Nephron progenitor cell (in vitro differentiated cells): ENCODE data around the gene SMARCAD1.
"Not testable (repeated sequence)": the region's sequence is repeated elsewhere in the genome, so short reads cannot be mapped to it uniquely, and the experiment has no call there.

Experiments used
- DNase-seq: peaks from one replicate; pipeline ENCODE4 v3.0.0; 2021
- H3K27ac Mint-ChIP-seq: 2 replicates; pipeline ENCODE4 v1.8.0; 2021; ENCODE audit warnings: mild to moderate bottlenecking, moderate library complexity, mixed read lengths
- H3K27me3 Mint-ChIP-seq: 2 replicates; pipeline ENCODE4 v1.8.0; 2021; ENCODE audit warnings: mild to moderate bottlenecking, low read depth, mixed read lengths; ENCODE audit not compliant: poor library complexity
- H3K36me3 Mint-ChIP-seq: 2 replicates; pipeline ENCODE4 v1.8.0; 2021; ENCODE audit warnings: low read depth, mixed read lengths
- H3K4me1 Mint-ChIP-seq: 2 replicates; pipeline ENCODE4 v1.8.0; 2021; ENCODE audit warnings: mixed read lengths
- H3K4me3 Mint-ChIP-seq: 2 replicates; pipeline ENCODE4 v1.8.0; 2021; ENCODE audit warnings: mild to moderate bottlenecking, moderate library complexity, mixed read lengths
- H3K9me3 Mint-ChIP-seq: 2 replicates; pipeline ENCODE4 v1.8.0; 2021; ENCODE audit warnings: mild to moderate bottlenecking, moderate library complexity, mixed read lengths
- TF ChIP-seq, protein P1 (sequence below): fragments of 200-600 bp; sonication (generic); IDR thresholded peaks from 2 replicates; pipeline ENCODE4 v1.5.0; 2021; ENCODE audit warnings: antibody characterized with exemption

Gene SMARCAD1

DNA sequence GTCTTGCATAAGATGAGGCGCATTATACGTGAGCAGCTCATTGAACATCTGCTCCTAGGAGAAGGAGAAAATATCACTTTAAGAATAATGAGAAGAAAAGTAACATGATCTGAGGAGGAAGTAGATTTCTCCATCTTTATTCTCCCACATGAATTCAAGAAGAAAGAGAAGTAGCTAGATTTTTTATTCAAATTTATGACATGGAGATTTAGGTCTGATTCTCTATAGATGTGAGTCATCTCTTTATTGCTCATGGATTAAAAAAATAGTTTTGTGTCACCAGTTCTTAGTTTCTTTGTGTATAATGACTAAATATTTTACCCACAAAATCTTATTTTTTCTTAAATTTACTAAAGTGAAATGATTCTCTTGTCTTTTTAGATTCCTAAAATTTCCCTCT is 94.5 kb downstream of the SMARCAD1 start:
- no peaks in the 10 kb centered on the region for H3K36me3 Mint-ChIP-seq
- no peak overlapping the region for H3K4me3 Mint-ChIP-seq
- no peaks in the 10 kb centered on the region for H3K4me1 Mint-ChIP-seq
- no peaks in the 10 kb centered on the region for H3K9me3 Mint-ChIP-seq
- H3K27me3 Mint-ChIP-seq = no peaks in the 10 kb centered on the region
- TF ChIP-seq, protein P1, sequence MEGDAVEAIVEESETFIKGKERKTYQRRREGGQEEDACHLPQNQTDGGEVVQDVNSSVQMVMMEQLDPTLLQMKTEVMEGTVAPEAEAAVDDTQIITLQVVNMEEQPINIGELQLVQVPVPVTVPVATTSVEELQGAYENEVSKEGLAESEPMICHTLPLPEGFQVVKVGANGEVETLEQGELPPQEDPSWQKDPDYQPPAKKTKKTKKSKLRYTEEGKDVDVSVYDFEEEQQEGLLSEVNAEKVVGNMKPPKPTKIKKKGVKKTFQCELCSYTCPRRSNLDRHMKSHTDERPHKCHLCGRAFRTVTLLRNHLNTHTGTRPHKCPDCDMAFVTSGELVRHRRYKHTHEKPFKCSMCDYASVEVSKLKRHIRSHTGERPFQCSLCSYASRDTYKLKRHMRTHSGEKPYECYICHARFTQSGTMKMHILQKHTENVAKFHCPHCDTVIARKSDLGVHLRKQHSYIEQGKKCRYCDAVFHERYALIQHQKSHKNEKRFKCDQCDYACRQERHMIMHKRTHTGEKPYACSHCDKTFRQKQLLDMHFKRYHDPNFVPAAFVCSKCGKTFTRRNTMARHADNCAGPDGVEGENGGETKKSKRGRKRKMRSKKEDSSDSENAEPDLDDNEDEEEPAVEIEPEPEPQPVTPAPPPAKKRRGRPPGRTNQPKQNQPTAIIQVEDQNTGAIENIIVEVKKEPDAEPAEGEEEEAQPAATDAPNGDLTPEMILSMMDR = no peak
- DNase-seq = no peak
- no peak overlapping the region for H3K27ac Mint-ChIP-seq

DNA sequence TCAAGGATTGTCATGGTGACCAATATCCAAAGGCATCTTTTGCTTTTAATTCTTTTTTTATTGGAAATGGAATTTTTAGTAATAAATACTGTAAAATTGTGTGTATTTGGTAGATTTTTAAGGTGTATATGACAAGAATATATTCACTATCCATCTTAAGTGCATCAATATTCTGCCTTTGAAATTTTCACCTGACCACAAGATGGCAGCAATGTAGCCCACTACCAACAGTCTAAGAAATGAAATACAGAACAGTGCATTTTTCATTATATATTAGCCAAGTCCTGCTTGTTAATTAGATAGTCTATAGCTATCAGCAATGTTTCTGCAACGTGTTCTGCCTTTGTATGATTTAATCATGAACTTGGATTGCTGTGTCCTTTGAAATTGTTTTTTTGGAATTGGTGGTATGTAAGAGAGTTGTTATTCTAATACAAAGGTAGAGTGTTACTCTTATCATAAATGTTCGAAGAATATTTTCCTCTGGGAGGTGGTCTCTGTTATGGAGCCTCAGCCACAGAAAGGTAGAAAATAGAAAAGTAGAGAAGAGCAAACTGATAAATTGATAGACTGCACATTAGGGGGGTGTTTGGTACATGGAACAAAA is 96.8 kb downstream of the SMARCAD1 start:
- Mint-ChIP-seq H3K4me3 (no peak overlapping the region), H3K27me3 (peaks cover 4% of the 10 kb centered on the region), H3K36me3 (no peaks in the 10 kb centered on the region), H3K4me1 (no peaks in the 10 kb centered on the region), H3K27ac (no peak overlapping the region), H3K9me3 (no peaks in the 10 kb centered on the region)
- DNase-seq = peak; percentile 5
- TF ChIP-seq, protein P1 = peak; percentile 64

DNA sequence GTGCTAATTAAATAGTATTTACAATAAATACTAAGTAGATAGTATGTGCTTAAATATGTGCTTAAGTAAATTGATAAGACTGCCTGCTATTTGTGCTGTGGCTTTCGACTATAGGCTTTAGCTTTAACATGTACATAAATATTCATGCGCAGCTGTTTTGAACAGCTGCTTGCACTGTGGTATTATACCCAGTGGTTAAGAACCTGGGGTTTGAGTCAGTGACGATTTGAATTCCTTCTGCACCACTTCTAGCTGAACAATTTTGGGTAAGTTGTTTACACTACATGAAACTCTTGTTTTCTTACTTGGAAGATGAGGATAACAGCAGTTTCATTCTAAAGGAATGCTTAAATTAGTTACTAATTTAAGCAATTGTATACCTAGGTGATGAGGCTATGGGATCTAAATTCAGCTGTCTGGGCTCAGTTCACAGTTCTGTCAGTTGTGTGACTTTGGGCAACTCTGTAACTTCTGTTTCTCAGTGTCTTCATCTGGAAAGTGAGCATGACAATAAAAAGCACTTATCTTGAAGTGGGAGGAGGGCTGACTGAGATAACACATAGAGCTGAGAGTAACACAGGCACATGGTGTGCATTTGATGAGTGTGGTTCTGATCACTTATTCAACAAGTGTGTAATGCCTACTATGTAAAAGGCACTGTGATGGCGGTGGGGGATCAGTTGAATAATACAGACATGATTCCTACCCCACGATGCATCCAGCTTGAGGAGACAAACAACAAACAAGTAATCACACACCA is 98.0 kb downstream of the SMARCAD1 start:
- peaks cover 9% of the 10 kb centered on the region for H3K9me3 Mint-ChIP-seq
- no peak overlapping the region for H3K4me3 Mint-ChIP-seq
- DNase-seq = no peak
- H3K27me3 Mint-ChIP-seq = peaks cover 4% of the 10 kb centered on the region
- TF ChIP-seq, protein P1 = no peak
- H3K27ac Mint-ChIP-seq = no peak overlapping the region
- H3K36me3 Mint-ChIP-seq = no peaks in the 10 kb centered on the region
- H3K4me1 Mint-ChIP-seq = no peaks in the 10 kb centered on the region

DNA sequence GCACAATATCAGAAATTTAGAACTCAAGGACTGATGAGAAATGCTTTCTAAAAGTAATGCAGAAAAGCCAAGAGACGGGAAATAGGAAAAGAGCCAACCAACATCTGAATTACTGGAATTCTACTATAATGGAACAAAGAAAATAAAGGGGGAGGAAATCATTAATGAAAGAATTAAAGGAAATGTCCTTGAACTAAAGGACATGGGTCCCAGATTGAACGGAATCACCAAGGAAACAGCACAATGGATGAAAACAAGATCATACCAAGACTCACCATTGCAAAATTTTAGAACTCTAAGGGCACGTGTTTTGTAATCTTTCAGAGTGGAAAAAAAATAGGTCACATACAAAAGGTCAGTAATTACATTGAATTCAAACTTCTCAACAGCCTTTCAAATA is 99.0 kb downstream of the SMARCAD1 start:
- no peak overlapping the region for H3K27ac Mint-ChIP-seq
- H3K4me1 Mint-ChIP-seq = no peaks in the 10 kb centered on the region
- H3K36me3 Mint-ChIP-seq = no peaks in the 10 kb centered on the region

DNA sequence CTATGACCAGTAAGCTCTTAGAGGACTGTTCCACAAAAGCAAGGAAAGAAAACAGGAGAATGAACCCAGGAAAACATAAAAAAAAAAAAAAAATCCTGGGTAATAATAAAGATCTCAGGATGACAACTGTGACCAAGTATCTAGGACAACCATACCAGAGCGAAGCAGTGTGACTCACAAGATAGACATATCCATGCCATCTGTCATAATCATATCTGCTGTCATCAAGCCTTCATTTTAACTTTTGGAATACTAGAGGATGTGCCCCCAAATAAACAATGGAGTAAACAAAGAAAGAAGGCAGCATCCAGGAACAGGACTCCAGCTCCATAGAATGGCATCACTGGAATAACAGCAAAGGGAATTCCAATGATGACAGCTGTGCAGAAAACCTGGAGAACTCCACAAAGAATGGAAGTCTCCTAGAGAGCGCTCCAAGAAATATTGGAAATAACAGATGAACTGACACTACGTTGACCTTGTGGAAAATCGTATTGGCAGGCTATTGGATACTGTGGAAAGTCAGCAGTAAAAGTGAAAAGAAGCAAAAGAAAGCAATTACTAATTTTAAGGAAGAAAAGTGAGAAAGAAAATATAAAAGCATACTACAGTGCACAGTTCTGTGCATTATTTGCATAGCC is 99.7 kb downstream of the SMARCAD1 start:
- Mint-ChIP-seq H3K9me3 (peaks cover 25% of the 10 kb centered on the region), H3K4me1 (no peaks in the 10 kb centered on the region), H3K27ac (no peak overlapping the region), H3K27me3 (peaks cover 4% of the 10 kb centered on the region), H3K4me3 (no peak overlapping the region), H3K36me3 (no peaks in the 10 kb centered on the region)
- TF ChIP-seq, protein P1 = no peak
- no peak for DNase-seq

More for the DNA sequence above, 99.0 kb downstream of the SMARCAD1 start:
- H3K9me3 Mint-ChIP-seq = peaks cover 19% of the 10 kb centered on the region
- peaks cover 4% of the 10 kb centered on the region for H3K27me3 Mint-ChIP-seq
- no peak overlapping the region for H3K4me3 Mint-ChIP-seq
- TF ChIP-seq, protein P1 = no peak
- no peak for DNase-seq

DNA sequence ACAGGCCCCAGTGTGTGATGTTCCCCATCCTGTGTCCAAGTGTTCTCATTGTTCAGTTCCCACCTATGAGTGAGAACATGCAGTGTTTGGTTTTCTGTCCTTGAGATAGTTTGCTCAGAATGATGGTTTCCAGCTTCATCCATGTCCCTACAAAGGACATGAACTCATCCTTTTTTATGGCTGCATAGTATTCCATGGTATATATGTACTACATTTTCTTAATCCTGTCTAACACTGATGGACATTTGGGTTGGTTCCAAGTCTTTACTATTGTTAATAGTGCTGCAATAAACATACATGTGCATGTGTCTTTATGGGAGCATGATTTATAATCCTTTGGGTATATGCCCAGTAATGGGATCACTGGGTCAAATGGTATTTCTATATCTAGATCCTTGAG is 112.3 kb downstream of the SMARCAD1 start:
- H3K36me3 Mint-ChIP-seq, H3K27me3 Mint-ChIP-seq, DNase-seq, H3K4me1 Mint-ChIP-seq, H3K27ac Mint-ChIP-seq, H3K4me3 Mint-ChIP-seq: not testable (repeated sequence)
- H3K9me3 Mint-ChIP-seq = peaks cover 58% of the 10 kb centered on the region
